Suprapubic skin (tissue), 4 donors: ENCODE results near the gene ATOH8. TPM values are rescaled to one million over a fixed set of nuclear protein-coding genes. Genes with fewer than 3 reads are reported as not detected.
A peak's percentile ranks its signal among the peaks of the same experiment; 100 is the strongest.

Experiments used
- DNase-seq, 2 donors: peaks; one replicate each; pipeline ENCODE4 v3.0.0-alpha.2; 2019; ENCODE audit warnings: low spot score in 2 of 2
- H3K27ac ChIP-seq: fragments of 200-600 bp; sonication (generic); one replicate; pipeline ENCODE4 v1.5.1; 2019
- H3K27me3 ChIP-seq: fragments of 200-600 bp; sonication (generic); one replicate; pipeline ENCODE4 v1.5.1; 2019
- H3K36me3 ChIP-seq: fragments of 200-600 bp; sonication (generic); one replicate; pipeline ENCODE4 v1.5.1; 2019
- H3K4me1 ChIP-seq: fragments of 200-600 bp; sonication (generic); one replicate; pipeline ENCODE4 v1.5.1; 2019
- H3K4me3 ChIP-seq: fragments of 200-600 bp; sonication (generic); one replicate; pipeline ENCODE4 v1.5.1; 2019; ENCODE audit warnings: mild to moderate bottlenecking
- H3K9me3 ChIP-seq: fragments of 200-600 bp; sonication (generic); one replicate; pipeline ENCODE4 v1.5.1; 2019
- CTCF ChIP-seq, 2 donors: fragments of 200-600 bp in 1 of 2; fragments of 450-650 bp in 1 of 2; sonication (generic) in 1 of 2; IDR thresholded peaks; one replicate each; pipeline ENCODE4 v1.5.1; 2016 to 2019; ENCODE audit warnings: antibody characterized with exemption in 2 of 2, mild to moderate bottlenecking in 1 of 2, moderate library complexity in 1 of 2
- EP300 ChIP-seq: sonication (generic); formaldehyde crosslinking; IDR thresholded peaks from one replicate; pipeline ENCODE4 v1.6.1; 2017; ENCODE audit warnings: antibody characterized with exemption
- POLR2A ChIP-seq, 2 donors: fragments of 450-650 bp; IDR thresholded peaks; one replicate each; pipeline ENCODE4 v1.6.1; 2017; ENCODE audit warnings: antibody characterized with exemption in 2 of 2, mild to moderate bottlenecking in 2 of 2, moderate library complexity in 2 of 2
- POLR2AphosphoS5 ChIP-seq, 3 donors: sonication (generic); formaldehyde crosslinking; IDR thresholded peaks; one replicate each; pipeline ENCODE4 v1.6.1; 2017; ENCODE audit warnings: antibody characterized with exemption in 3 of 3
- WGBS: methylation state at CpG from one replicate; pipeline ENCODE4 v1.1.5; 2018; 5-methylcytosine and 5-hydroxymethylcytosine counted together
- total RNA-seq, 4 donors: library from RNA; depleted of rRNA; stranded (reverse); fragments of >200 nt; gene quantifications; one replicate each; pipeline ENCODE4 v1.1.0, GENCODE V29; 2016

ATOH8 gene
- total RNA-seq, 4 donors from 2014 or later, result 9.7 to 30.3 (median 27.3) TPM

DNA sequence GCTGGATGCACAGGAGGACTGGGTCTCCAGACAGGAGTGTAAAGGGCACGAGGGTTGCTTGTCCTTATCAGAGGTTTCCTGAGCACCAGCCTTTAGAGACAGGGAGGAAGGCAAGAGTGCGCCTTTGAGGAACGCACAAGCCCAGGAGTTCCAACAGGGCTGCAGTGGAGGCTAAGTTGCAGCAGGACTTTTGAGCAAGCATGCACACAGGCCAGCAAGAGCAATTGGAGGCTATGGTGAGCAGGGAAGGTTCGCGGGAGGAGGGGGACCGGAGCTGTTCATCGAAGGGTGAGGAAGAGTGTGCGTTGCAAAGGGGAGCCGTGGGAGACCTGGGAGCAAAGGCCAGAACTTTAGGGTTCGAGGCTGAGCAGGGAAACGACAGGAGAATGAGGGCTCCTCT, 2.2 kb upstream of the ATOH8 start:
- no peak for DNase-seq
- Histone ChIP-seq H3K4me1 (peaks cover 64% of the 10 kb centered on the region), H3K36me3 (no peaks in the 10 kb centered on the region), H3K4me3 (no peak overlapping the region), H3K9me3 (no peaks in the 10 kb centered on the region), H3K27me3 (peaks cover 44% of the 10 kb centered on the region), H3K27ac (no peak overlapping the region)
- WGBS, result 75% methylated on average over 11 of the region's 11 CpGs
- no peak for TF ChIP-seq POLR2AphosphoS5 (IDR thresholded peaks at IDR 0.05)
- no peak for TF ChIP-seq CTCF (IDR thresholded peaks at IDR 0.05)
- no peak for TF ChIP-seq POLR2A (IDR thresholded peaks at IDR 0.05)
- TF ChIP-seq EP300, result no peak

GRCh38 chr2:85753035-85753524, 711 bp upstream of the ATOH8 start:
- TF ChIP-seq EP300 (no peak), POLR2A (IDR thresholded peaks at IDR 0.05) (peak in 1 of 2 donors; percentile 19), CTCF (IDR thresholded peaks at IDR 0.05) (no peak), POLR2AphosphoS5 (IDR thresholded peaks at IDR 0.05) (no peak)
- peak overlapping the region; percentile 90 for H3K27ac ChIP-seq
- peak overlapping the region; percentile 59 for H3K4me3 ChIP-seq
- H3K36me3 ChIP-seq, result no peaks in the 10 kb centered on the region
- H3K27me3 ChIP-seq, result peaks cover 44% of the 10 kb centered on the region
- H3K4me1 ChIP-seq, result peaks cover 59% of the 10 kb centered on the region
- H3K9me3 ChIP-seq, result no peaks in the 10 kb centered on the region
- WGBS, result 26% methylated on average over 28 of the region's 29 CpGs
- no peak for DNase-seq

- TF ChIP-seq EP300, result no peak
- peak in 1 of 2 donors; percentile 16 for TF ChIP-seq CTCF (IDR thresholded peaks at IDR 0.05)
- peaks cover 41% of the 10 kb centered on the region for H3K27me3 ChIP-seq
- H3K4me1 ChIP-seq, result peaks cover 57% of the 10 kb centered on the region
- peak overlapping the region; percentile 59 for H3K4me3 ChIP-seq
- H3K36me3 ChIP-seq, result no peaks in the 10 kb centered on the region
- no peaks in the 10 kb centered on the region for H3K9me3 ChIP-seq
- H3K27ac ChIP-seq, result peak overlapping the region; percentile 90
- 4% methylated on average over 19 of the region's 93 CpGs for WGBS
- no peak for DNase-seq
Measured at GRCh38 chr2:85754313-85755095, 713 bp downstream of the ATOH8 start.

GRCh38 chr2:85755122-85756027, 1.6 kb downstream of the ATOH8 start:
- Histone ChIP-seq H3K27me3 (peaks cover 41% of the 10 kb centered on the region), H3K4me1 (peaks cover 57% of the 10 kb centered on the region), H3K27ac (peak overlapping the region; percentile 90), H3K4me3 (peak overlapping the region; percentile 59), H3K9me3 (no peaks in the 10 kb centered on the region), H3K36me3 (no peaks in the 10 kb centered on the region)
- WGBS, result under 1% methylated on average over 15 of the region's 33 CpGs
- DNase-seq, result no peak
- no peak for TF ChIP-seq POLR2A (IDR thresholded peaks at IDR 0.05)
- no peak for TF ChIP-seq EP300
- no peak for TF ChIP-seq CTCF (IDR thresholded peaks at IDR 0.05)
- no peak for TF ChIP-seq POLR2AphosphoS5 (IDR thresholded peaks at IDR 0.05)

GRCh38 chr2:85756195-85756594, 2.4 kb downstream of the ATOH8 start:
- TF ChIP-seq CTCF (IDR thresholded peaks at IDR 0.05), result no peak
- TF ChIP-seq POLR2A (IDR thresholded peaks at IDR 0.05), result no peak
- no peak for TF ChIP-seq EP300
- no peak for TF ChIP-seq POLR2AphosphoS5 (IDR thresholded peaks at IDR 0.05)
- H3K4me3 ChIP-seq, result peak overlapping the region; percentile 59
- H3K9me3 ChIP-seq, result no peaks in the 10 kb centered on the region
- WGBS, result 60% methylated on average over 1 of the region's 6 CpGs
- DNase-seq, result no peak
- H3K27ac ChIP-seq, result peak overlapping the region; percentile 90
- peaks cover 51% of the 10 kb centered on the region for H3K4me1 ChIP-seq
- H3K27me3 ChIP-seq, result peaks cover 41% of the 10 kb centered on the region
- H3K36me3 ChIP-seq, result no peaks in the 10 kb centered on the region
